Effector CD4-positive, alpha-beta T cell (primary cell): ENCODE data around the gene HINT1.
"Not testable (repeated sequence)": the region's sequence is repeated elsewhere in the genome, so short reads cannot be mapped to it uniquely, and the experiment has no call there.

ENCODE experiments used
- DNase-seq: peaks from one replicate; pipeline ENCODE4 v3.0.0-alpha.2; 2020

Gene HINT1

DNA sequence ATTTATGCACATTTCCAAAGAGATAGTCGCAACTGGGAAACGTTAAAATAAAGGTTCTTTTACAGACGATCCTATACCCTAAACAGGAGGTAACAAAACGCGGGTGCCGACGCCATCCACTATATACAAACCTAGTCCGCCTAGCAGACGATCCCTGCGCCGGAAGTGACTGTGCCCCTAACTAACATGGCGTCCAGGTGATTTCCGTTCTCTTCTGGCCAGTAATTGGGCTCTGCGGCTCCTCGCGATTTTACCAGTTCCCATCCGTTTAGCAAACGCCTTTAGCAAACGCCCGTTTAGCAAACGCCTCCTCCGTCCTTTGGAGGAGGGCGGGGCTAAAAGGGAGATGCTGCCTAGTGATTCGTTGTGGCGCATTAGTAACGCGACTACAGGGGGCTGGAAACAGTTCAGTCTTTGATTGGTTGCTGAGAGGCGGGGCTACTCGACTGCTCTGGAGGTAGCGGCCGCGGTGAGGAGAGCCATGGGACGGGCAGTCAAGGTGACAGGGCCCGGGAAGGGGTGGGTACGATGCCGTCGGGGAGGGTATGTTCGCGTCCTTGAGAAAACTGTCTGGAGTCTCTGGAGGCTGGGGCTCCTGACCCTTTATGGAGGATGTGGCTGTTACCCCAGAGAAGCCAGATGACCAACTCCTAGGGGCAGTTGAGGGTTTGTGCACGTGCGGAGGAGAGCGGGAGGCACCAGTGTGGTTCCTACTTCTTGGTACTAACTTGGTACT is 5.7 kb upstream of the HINT1 start, which contains the start of gene LYRM7:
TSS of gene LYRM7 (plus strand) at position 405 of the 736 bp plus-strand sequence. CDS start at position 482, 77 bp downstream.
- peak; percentile 94 for DNase-seq

DNA sequence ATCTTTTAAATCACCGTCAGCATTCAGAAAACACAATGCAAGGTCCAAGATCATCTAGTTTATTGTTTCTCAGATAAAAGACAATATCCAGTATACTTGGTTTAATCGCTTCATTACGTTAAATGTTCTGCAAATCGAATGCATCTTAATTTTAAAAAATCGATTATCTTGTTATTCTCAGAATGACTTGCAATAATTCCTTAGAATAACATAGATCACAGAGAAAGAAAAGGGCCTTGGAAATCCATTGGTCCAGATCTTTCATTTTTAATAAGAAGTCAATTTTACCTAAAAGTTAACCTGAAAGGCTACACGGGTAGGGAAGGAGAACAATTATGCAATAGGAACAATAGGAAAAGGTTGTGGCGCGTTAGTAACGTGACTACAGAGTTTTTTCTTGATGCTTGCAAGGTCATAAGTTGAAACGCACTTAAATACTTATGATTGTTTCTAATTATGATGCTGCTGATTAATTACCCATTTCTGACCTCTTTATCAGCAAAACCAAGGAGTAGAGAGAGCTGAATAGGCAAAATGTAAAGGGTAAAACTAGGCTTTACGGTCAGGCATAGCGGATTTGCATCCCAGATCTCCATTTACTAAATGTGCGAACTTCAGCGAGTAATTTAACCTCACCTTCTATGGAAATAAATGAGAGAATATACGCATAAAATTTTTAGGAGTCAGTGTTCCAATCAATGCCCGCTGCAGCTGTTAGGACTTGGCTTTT is 4.9 kb upstream of the HINT1 start:
- no peak for DNase-seq

DNA sequence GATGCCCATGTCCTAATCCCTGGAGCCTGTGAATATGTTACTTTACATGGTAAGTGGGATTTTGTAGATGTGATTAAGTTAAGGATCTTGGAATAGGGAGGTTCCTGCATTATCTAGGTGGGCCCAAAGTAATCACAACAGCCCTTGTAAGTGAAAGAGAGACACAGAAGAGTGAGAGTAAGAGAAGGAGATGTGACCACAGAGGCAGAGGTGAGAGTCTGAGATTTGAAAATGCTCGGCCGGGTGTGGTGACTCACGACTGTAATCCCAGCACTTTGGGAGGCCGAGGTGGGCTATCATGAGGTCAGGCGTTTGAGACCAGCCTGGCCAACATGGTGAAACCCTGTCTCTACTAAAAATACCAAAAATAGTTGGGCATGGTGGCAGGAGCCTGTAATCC is 2.6 kb upstream of the HINT1 start:
- no peak for DNase-seq

DNA sequence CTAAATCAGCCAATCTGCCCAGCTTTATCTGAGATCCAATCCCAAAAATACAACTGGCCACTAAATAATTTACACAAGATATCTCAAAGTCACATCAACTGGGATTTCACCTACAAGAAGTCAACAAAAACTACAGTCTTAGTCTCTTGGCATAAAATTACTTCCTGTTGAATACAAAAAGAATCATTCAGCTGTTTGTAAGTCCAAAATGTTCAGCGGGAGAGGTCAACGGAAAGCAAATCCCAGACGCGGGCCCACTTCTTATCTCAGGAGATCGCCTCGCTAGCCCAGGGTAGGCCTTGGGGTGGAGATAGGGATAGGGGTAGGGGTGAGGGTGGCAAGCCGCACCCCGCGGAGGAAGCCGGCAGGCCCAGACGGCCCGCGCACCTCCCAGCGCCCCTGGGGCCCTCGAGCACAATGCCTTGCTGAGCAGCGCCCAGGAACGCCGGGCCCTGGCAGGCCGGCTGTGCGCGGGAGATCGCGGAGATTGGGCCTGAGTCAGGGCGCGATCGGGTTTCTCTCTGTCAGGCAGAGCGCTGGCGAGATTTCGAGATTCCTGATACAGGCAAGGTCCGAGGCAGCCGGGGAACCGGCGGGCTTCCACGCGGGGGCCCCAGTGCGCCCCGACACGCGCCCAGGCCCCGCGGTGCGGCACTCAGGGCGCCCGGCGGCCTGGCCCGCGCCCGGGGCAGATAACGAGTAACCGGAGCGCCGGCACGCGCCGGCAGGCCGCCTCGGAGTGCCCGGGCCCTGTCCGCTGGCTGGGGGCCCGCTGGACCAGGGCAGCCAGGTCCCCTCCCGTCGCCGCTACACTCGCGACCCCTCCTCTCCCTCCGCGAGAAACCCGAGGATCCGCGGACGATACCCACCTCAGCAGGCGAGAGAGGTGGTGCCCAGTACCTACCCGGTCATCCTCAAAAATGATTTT is 601 bp downstream of the HINT1 start:
- peak; percentile 51 for DNase-seq

DNA sequence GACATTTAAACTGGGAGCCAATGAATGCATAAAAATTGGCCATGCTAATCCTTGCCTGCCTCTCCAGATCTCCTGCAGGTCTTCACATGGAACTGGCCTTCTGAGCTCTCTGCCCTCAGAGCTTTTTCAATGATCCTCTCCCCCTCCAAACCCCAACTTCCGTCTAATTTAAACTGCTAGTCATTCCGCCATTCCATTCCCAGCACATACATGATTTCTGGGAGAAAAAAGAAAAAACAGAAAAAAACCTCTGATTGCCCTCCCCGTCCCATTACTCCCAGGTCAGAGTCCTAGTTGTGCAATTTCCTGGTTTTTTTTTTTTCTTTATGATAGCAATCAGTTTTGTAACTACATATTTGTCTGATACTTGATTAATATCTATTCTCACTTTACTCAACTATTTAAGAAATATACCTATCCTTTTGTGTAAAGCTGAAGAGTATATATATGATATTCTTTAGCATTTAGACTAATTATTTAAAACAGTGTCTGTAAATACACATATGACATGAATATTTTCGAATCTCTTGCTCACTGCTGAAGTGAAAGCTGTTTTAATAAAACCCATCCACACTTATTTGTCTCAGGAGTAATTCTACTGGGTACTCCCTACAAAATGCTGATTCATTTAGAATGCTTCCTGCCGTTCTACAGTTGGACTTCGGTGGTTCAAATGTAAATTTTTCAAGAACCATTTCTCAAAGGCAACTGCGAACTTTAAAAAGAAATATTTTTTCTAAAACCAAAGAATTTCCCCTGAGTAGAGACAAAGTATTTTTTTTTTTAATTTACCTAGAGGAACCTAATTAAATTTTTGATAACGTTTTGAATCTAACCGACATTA is 1.6 kb downstream of the HINT1 start:
- DNase-seq, result no peak

DNA sequence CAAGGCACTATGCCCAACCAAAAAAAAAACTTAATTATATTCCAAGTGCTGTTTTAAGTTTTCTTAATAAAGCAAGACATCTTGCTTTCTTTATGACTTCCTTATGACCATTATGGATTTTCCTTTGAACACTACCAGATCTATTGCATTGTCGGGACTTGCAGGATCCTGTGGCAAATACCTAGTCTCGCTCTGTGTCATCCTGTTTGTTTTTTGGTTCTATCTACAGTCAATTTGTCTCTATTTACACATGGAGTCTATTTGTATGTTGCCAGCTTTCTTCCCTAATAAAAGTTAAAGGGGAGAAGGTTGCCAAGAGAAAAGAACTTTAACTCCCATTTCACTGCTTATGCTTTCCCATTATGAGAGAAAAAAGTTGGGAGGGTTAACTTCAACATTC is 4.9 kb downstream of the HINT1 start:
- no peak for DNase-seq

DNA sequence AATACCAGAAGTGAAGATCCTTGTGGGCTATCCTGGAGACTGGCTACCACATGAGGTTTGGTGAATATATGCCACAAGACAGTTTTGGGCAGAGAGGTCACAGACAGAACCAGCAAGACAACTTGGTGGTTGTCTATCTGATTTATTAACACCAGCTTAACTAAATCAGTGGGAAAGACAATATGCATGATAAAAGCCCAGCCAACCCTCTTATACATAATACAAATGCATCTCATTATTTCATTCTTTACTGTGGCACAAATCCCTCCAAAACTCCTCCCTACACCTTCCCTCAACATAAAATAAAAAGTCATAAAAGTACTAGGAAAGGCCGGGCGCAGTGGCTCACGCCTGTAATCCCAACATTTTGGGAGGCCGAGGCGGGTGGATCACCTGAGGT is 8.1 kb downstream of the HINT1 start:
- no peak for DNase-seq

DNA sequence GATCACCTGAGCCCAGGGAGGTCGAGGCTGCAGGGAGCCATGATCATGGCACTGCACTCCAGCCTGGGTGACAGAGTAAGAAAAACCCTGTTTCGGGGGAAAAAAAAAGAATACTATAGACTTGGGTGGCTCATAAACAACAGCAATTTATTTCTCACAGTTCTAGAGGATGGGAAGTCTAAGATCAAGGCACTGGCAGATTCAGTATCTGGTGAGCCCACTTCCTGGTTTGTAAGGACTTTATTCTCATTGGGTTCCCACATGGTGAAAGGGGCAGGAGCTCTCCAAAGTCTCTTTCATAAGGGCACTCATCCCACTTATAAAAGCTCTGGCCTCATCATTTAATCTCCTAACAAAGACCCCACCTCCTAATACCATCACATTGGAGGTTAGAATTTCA is 8.7 kb downstream of the HINT1 start:
- no peak for DNase-seq

DNA sequence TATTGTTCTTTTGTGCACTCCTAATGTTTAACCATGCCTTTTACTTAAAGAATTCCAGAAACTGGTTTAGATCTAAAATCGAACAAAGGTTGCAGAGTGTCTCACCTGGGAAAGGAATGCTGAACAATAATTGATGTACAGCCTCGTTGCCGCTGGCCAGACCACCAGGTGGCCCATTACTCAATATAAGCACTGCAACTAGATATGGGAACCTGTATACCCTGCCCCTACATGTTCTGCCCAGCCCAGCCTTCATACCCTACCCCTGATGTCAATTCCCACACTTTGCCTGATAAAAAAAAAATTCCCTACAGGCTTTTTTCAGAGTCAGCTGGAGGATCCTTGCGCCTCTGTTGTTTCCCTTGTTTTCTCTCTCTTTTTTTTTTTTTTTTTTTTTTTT is 13.8 kb downstream of the HINT1 start:
- no peak for DNase-seq

DNA sequence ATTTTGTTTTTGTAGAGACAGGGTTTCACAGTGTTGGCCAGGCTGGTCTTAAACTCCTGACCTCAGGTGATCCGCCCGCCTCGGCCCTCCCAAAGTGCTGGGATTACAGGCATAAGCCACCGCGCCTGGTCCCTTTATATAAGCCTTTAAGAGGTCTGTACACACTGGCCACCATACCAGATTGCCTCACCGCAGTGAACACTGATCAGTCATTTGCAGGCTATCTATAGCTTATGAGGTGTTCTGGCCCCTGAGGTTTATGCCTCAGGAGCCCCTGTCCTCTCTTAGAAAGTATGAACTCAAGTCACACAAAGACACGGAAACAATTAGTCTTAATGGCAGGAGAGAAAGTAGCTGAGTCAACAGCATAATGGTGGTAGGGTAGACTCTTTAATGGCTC is 14.6 kb downstream of the HINT1 start:
- no peak for DNase-seq

DNA sequence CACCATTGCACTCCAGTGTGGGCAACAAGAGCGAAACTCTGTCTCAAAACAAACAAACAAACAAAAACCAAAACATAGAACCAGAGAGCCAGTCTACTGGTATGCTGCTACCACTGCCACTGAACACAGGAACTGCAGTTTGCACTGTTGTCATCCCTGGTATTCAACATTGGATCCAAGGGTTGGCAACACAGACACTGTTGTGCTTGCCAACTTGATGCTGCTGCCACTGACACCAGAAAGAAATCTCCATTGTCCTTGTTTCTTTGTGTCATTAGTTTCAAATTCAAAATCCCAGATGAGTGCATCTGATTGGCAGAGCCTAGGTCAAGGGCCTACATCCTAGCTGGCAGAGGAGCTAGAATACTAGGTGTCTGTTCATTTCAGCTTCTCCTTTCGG is 16.2 kb downstream of the HINT1 start:
- DNase-seq, result no peak

DNA sequence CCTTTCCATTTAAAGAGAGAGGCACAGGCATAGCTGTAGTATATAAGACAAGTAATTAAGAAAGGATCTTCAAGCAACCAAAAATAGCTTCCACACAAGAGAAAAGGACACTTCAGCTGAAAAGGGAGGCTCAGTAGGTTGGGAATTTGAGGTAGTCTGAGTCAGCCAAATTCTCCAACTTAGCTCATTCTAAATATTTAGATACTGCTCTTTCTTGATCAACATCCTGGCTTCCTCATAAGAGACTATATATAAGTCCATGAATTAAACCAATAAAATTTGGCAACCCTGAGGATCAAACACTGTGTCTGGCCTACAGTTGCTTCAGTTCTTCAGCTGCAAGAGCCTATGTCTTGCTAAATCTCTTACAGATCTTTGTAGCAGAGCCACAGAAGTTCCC is 17.8 kb downstream of the HINT1 start:
- DNase-seq, result no peak

DNA sequence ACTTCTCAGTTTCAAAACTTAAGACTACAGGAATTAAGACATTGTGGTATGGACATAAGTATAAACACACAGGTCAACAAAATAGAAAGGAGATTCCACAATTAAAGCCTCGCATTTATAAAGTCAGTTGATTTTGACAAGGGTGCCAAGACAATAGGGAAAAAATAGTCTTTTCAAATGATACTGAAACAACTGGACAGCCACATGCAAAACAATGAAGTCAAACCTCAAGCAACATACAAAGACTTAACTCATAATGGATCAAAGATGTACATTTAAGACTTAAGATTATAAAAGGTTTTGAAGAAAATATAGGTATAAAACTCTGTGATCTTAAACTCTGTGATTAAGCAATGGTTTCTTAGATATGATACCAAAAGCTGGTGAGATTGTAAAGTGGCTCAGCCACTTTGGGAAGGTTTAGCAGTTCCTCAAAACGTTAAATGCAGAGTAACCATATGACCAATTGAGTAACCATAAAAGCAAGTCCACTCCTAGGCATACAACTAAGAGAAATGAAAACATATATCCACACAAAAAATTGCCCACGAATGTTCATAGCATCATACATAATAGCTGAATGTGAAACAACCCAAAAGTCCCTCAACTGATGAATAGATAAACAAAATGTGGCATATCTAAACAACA is 22.0 kb downstream of the HINT1 start:
- DNase-seq, result no peak

DNA sequence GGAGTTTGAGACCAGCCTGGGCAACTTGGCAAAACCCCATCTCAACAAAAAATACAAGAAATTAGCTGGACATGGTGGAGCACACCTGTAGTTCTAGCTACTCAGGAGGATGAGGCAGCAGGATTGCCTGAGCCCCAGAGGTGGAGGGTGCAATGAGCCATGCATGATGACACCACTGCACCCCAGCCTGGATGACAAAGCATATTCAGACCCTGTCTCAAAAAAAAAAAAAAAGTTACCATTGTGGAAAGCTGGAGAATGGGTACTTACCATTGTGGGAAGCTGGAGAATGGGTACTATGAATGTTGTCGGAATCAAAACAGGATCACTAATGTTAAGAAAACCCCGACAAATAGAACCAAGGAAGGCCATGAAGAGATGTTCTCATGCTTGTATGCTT is 25.7 kb downstream of the HINT1 start:
- DNase-seq, result no peak

DNA sequence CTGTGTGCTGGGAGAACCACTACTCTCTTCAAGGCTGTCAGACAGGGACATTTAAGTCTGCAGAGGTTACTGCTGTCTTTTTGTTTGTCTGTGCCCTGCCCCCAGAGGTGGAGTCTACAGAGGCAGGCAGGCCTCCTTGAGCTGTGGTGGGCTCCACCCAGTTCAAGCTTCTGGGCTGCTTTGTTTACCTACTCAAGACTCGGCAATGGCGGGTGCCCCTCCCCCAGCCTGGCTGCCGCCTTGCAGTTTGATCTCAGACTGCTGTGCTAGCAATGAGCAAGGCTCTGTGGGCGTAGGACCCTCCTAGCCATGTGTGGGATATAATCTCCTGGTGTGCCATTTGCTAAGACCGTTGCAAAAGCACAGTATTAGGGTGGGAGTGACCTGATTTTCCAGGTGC is 26.6 kb downstream of the HINT1 start:
- DNase-seq, result not testable (repeated sequence)

DNA sequence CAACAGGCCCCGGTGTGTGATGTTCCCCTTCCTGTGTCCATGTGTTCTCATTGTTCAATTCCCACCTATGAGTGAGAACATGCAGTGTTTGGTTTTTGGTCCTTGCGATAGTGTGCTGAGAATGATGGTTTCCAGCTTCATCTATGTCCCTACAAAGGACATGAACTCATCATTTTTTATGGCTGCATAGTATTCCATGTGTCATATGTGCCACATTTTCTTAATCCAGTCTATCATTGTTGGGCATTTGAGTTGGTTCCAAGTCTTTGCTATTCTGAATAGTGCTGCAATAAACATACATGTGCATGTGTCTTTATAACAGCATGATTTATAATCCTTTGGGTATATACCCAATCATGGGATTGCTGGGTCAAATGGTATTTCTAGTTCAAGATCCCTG is 32.0 kb downstream of the HINT1 start:
- not testable (repeated sequence) for DNase-seq

DNA sequence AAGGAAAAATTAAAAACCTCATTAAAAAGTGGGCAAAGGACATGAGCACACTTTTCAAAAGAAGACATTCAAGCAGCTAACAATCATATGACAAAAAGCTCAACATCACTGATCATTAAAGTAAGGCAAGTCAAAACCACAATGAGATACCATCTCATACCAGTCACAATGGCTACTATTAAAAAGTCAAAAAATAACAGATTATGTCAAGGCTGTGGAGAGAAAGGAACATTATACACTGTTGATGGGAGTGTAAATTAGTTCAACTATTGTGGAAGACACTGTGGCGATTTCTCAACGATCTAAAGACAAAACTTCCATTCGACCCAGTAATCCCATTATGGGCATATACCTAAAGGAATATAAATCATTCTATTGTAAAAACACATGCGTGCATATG is 35.8 kb downstream of the HINT1 start:
- no peak for DNase-seq

DNA sequence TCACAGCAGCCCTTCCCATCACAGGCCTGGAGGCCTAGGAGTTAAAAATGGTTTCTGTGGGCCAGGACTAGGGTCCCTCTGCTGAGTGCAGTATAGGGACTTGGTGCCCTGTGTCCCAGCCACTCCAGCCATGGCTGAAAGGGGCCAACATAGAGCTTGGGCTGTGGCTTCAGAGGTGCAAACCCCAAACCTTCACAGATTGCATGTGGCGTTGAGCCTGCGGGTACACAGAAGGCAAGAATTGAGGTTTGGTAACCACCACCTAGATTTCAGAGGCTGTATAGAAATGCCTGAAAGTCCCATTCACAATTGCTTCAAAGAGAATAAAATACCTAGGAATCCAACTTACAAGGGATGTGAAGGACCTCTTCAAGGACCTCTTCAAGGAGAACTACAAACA is 37.8 kb downstream of the HINT1 start:
- DNase-seq, result not testable (repeated sequence)

DNA sequence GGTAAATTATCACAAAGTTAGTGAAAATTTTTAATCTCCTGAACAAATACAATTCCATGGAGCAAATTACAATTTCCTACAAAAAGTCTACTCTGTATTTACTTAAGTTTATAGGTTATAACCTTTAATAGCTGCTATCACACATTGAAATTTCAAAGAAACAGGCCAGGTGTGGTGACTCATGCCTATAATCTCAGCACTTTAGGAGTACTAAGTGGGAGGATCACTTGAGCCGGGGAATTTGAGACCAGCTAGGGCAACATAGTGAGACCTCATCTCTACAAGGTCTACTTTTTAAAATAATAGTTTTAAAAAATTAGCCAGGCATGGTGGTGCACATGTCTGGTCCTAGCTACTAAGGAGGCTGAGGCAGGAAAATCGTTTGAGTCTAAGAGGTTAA is 50.3 kb downstream of the HINT1 start:
- no peak for DNase-seq

DNA sequence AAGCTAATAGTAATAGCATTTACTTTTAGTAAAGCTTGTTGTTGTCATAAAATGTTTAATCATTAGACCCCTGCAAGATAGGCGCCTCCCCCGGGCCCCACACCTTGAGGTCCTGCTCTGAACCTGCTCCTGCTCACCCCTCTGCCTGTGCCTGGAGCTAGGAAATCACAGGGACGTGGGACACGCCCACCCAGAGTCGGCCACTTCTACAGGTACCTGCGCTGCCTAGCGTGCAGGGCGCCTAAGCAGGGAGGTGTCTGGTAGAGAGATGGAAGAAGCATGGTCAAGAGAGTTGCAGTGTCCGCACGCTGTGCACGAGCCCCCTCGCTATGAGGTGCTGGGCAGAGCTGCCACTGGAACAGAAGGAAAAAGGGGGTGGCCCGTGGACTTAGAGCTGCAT is 52.6 kb downstream of the HINT1 start:
- no peak for DNase-seq

DNA sequence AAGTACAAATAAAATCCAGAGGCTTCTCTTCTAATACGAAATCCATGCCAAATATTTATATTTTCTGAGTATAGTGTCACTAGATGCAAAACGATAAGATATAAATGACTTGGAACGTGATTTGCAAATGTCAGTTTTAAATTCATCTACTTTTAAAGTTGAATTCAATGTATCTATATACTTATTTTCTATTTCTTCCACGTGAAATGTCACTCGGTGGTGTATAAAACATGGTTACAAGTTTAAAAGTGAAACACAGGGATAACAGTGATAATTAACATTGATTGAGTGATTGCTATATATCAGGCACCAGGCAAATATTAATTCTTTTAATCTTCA is 54.8 kb downstream of the HINT1 start:
- DNase-seq, result no peak
